Measurements from ENCODE around the gene FRMD3. TPM values are rescaled to one million over a fixed set of nuclear protein-coding genes. Genes with fewer than 3 reads are reported as not detected.

Gene FRMD3
- total and polyA plus RNA-seq, 8 donors: 1.0 to 3.7 (median 2.3) TPM

DNA sequence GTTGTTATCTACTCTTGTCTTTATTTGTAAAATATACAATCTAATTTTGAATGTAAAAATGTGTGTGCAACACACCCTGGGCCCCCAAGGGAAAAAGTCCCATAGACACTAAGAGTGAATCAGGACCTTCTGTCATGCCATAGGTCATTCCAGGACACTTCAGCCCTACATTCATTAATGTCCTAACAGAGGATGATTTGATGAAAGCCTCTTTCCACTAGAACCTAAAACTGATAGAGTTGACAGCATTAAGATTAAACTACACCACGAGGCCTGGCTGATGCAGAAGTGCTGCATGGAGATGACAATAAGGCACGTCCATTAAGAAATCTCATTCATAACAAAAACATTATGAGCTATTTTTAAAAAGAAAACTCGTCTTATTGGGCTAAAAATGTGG, 46.2 kb downstream of the FRMD3 start:
- Histone ChIP-seq H3K36me3 (no peaks in the 10 kb centered on the region), H3K9me3 (no peaks in the 10 kb centered on the region), H3K4me1 (peaks cover 0 to 3% of the 10 kb centered on the region in 2 donors), H3K4me3 (no peak overlapping the region), H3K27me3 (no peaks in the 10 kb centered on the region), H3K27ac (no peak overlapping the region)
- intact Hi-C loops (cut with DNase I): no loop called here
- DNase-seq (no peak), ATAC-seq (no peak)
- TF ChIP-seq, protein P1, sequence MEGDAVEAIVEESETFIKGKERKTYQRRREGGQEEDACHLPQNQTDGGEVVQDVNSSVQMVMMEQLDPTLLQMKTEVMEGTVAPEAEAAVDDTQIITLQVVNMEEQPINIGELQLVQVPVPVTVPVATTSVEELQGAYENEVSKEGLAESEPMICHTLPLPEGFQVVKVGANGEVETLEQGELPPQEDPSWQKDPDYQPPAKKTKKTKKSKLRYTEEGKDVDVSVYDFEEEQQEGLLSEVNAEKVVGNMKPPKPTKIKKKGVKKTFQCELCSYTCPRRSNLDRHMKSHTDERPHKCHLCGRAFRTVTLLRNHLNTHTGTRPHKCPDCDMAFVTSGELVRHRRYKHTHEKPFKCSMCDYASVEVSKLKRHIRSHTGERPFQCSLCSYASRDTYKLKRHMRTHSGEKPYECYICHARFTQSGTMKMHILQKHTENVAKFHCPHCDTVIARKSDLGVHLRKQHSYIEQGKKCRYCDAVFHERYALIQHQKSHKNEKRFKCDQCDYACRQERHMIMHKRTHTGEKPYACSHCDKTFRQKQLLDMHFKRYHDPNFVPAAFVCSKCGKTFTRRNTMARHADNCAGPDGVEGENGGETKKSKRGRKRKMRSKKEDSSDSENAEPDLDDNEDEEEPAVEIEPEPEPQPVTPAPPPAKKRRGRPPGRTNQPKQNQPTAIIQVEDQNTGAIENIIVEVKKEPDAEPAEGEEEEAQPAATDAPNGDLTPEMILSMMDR (IDR thresholded peaks at IDR 0.05): no peak

DNA sequence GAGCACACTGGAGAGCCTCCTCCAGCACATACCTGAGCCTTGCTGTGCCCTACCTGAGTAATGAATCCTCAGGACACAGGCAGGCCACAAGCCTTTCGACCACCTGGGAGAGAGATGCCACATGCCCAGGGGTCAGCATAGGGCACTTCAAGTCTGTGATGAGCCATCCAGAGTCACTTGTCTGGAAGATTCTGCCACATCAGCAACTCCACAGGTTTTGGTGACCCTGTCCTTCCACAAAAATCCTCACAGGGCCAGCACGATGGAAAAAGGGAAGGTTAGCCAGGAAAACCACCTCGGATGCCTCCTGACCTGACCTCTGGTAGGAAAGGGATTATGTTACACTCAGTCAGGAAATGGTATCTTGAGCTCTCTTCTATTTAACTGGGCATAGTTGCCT, 46.8 kb downstream of the FRMD3 start:
- Histone ChIP-seq H3K9me3 (no peaks in the 10 kb centered on the region), H3K27me3 (no peaks in the 10 kb centered on the region), H3K4me3 (no peak overlapping the region), H3K36me3 (no peaks in the 10 kb centered on the region), H3K4me1 (peaks cover 0 to 3% of the 10 kb centered on the region in 2 donors), H3K27ac (no peak overlapping the region)
- ATAC-seq (no peak), DNase-seq (no peak)
- intact Hi-C loops (cut with DNase I): no loop called here
- TF ChIP-seq, protein P1 (IDR thresholded peaks at IDR 0.05): no peak

DNA sequence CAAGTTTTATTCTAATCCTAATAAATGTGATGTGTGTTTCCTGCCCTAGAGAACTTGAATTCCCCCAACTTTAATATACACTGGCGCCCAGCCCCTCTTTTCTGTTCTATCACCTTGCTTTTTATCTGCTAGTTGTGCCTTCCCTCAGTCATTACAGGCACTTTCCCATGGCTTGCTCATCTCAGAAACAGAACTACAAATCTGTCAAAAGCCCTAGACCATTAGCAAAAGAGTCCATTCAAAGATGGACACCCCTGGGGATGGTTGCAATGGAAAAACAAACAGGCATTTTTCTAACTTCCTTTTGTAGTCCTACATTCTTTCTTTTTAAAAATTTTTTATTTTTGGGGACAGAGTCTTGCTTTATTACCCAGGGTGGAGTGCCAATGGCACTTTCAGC, 48.2 kb downstream of the FRMD3 start:
- no peak for ATAC-seq
- no peak for DNase-seq
- intact Hi-C loops (cut with DNase I): no loop called here
- Histone ChIP-seq H3K4me3 (no peak overlapping the region), H3K36me3 (no peaks in the 10 kb centered on the region), H3K27me3 (no peaks in the 10 kb centered on the region), H3K27ac (no peak overlapping the region), H3K9me3 (no peaks in the 10 kb centered on the region), H3K4me1 (peaks cover 0 to 3% of the 10 kb centered on the region in 2 donors)
- TF ChIP-seq, protein P1 (IDR thresholded peaks at IDR 0.05): no peak

- TF ChIP-seq, protein P1 (IDR thresholded peaks at IDR 0.05): no peak
- ATAC-seq (no peak), DNase-seq (no peak)
- no peaks in the 10 kb centered on the region for H3K27me3 ChIP-seq
- intact Hi-C loops (cut with DNase I): no loop called here
- no peaks in the 10 kb centered on the region for H3K36me3 ChIP-seq
- H3K9me3 ChIP-seq: peaks cover 0 to 2% of the 10 kb centered on the region in 2 donors
- H3K27ac ChIP-seq: no peak overlapping the region
- no peak overlapping the region for H3K4me3 ChIP-seq
- H3K4me1 ChIP-seq: no peaks in the 10 kb centered on the region
Measured at GRCh38 chr9:83484990-83485389, 53.2 kb downstream of the FRMD3 start.

- TF ChIP-seq, protein P1 (IDR thresholded peaks at IDR 0.05): no peak
- Histone ChIP-seq H3K36me3 (no peaks in the 10 kb centered on the region), H3K4me1 (no peaks in the 10 kb centered on the region), H3K4me3 (no peak overlapping the region), H3K9me3 (peaks cover 0 to 6% of the 10 kb centered on the region in 2 donors), H3K27ac (no peak overlapping the region), H3K27me3 (no peaks in the 10 kb centered on the region)
- ATAC-seq: no peak
- DNase-seq: no peak
- intact Hi-C loops (cut with DNase I): no loop called here
Measured at GRCh38 chr9:83483223-83483622, 55.0 kb downstream of the FRMD3 start.

All from left lung (tissue), 10 donors.